H9 (cell line): ENCODE data around the gene G3BP2. TPM values are rescaled to one million over a fixed set of nuclear protein-coding genes. Genes with fewer than 3 reads are reported as not detected.
A peak's percentile ranks its signal among the peaks of the same experiment; 100 is the strongest.

ENCODE experiments used
- DNase-seq: peaks from one replicate; pipeline ENCODE4 v3.0.0-alpha.2; 2017
- H2AFZ ChIP-seq: one replicate; pipeline ENCODE4 v1.6.1; 2013; ENCODE audit warnings: mild to moderate bottlenecking, low read length, control low read depth, moderate library complexity
- H2AK5ac ChIP-seq: 2 replicates; pipeline ENCODE4 v1.6.1; 2013; ENCODE audit warnings: low read length, control low read depth, mixed read lengths; ENCODE audit not compliant: insufficient read length
- H2BK120ac ChIP-seq: one replicate; pipeline ENCODE4 v1.6.1; 2013; ENCODE audit warnings: low read depth, mild to moderate bottlenecking, low read length, control low read depth, inconsistent platforms; ENCODE audit not compliant: poor library complexity, severe bottlenecking
- H2BK12ac ChIP-seq: 2 replicates; pipeline ENCODE4 v1.6.1; 2013; ENCODE audit warnings: low read length, control low read depth, mixed read lengths, low read depth; ENCODE audit not compliant: insufficient read length
- H2BK15ac ChIP-seq: 2 replicates; pipeline ENCODE4 v1.6.1; 2013; ENCODE audit warnings: low read depth, low read length, control low read depth
- H2BK20ac ChIP-seq: one replicate; pipeline ENCODE4 v1.6.1; 2013; ENCODE audit warnings: low read depth, mild to moderate bottlenecking, low read length, control low read depth, inconsistent platforms; ENCODE audit not compliant: poor library complexity, severe bottlenecking
- H2BK5ac ChIP-seq: 2 replicates; pipeline ENCODE4 v1.6.1; 2013; ENCODE audit warnings: low read length, control low read depth, mixed read lengths; ENCODE audit not compliant: insufficient read length
- H3K14ac ChIP-seq: 2 replicates; pipeline ENCODE4 v1.6.1; 2013; ENCODE audit warnings: low read length, control low read depth; ENCODE audit not compliant: insufficient read depth
- H3K18ac ChIP-seq: 2 replicates; pipeline ENCODE4 v1.6.1; 2013; ENCODE audit warnings: low read depth, mild to moderate bottlenecking, mixed read lengths, low read length, control low read depth; ENCODE audit not compliant: insufficient read length
- H3K23ac ChIP-seq: 2 replicates; pipeline ENCODE4 v1.6.1; 2013; ENCODE audit warnings: low read length, control low read depth, mixed read lengths, low read depth; ENCODE audit not compliant: insufficient read length
- H3K23me2 ChIP-seq: 2 replicates; pipeline ENCODE4 v1.6.1; 2013; ENCODE audit warnings: low read depth, mild to moderate bottlenecking, mixed read lengths, low read length, control low read depth; ENCODE audit not compliant: insufficient read length, poor library complexity, severe bottlenecking
- H3K27ac ChIP-seq: 2 replicates; pipeline ENCODE4 v1.5.1; 2013; ENCODE audit warnings: low read length, control low read depth, mixed read lengths, low read depth; ENCODE audit not compliant: insufficient read length
- H3K27me3 ChIP-seq: 2 replicates; pipeline ENCODE4 v1.6.1; 2013; ENCODE audit warnings: low read length, control low read depth, inconsistent platforms; ENCODE audit not compliant: insufficient read depth
- H3K4ac ChIP-seq: 2 replicates; pipeline ENCODE4 v1.6.1; 2013; ENCODE audit warnings: low read depth, mild to moderate bottlenecking, control low read depth, inconsistent platforms, low read length, moderate library complexity
- H3K4me1 ChIP-seq: 2 replicates; pipeline ENCODE4 v1.6.1; 2013; ENCODE audit warnings: low read length, control low read depth, inconsistent platforms; ENCODE audit not compliant: insufficient read depth
- H3K4me2 ChIP-seq: 2 replicates; pipeline ENCODE4 v1.6.1; 2013; ENCODE audit warnings: low read length, control low read depth, mixed read lengths; ENCODE audit not compliant: insufficient read length, insufficient read depth
- H3K56ac ChIP-seq: 2 replicates; pipeline ENCODE4 v1.6.1; 2013; ENCODE audit warnings: low read depth, mild to moderate bottlenecking, mixed read lengths, low read length, control low read depth; ENCODE audit not compliant: insufficient read length
- H3K79me1 ChIP-seq: 2 replicates; pipeline ENCODE4 v1.6.1; 2013; ENCODE audit warnings: low read depth, mild to moderate bottlenecking, moderate library complexity, low read length, control low read depth, inconsistent platforms; ENCODE audit not compliant: insufficient read depth, poor library complexity, severe bottlenecking
- H3K79me2 ChIP-seq: 2 replicates; pipeline ENCODE4 v1.6.1; 2013; ENCODE audit warnings: low read length, control low read depth, inconsistent platforms; ENCODE audit not compliant: insufficient read depth
- H3K9ac ChIP-seq: 2 replicates; pipeline ENCODE4 v1.6.1; 2013; ENCODE audit warnings: low read length, control low read depth, mixed read lengths; ENCODE audit not compliant: insufficient read length; ENCODE audit errors: extremely low read depth
- H3K9me3 ChIP-seq: one replicate; pipeline ENCODE4 v1.6.1; 2013; ENCODE audit warnings: low read depth, low read length, inconsistent platforms; ENCODE audit not compliant: control insufficient read depth
- H3T11ph ChIP-seq: one replicate; pipeline ENCODE4 v1.6.1; 2013; ENCODE audit warnings: mild to moderate bottlenecking, low read length, control low read depth, inconsistent platforms
- H4K20me1 ChIP-seq: one replicate; pipeline ENCODE4 v1.6.1; 2013; ENCODE audit not compliant: control insufficient read depth, insufficient read length, insufficient read depth
- H4K5ac ChIP-seq: 2 replicates; pipeline ENCODE4 v1.6.1; 2013; ENCODE audit warnings: low read depth, mild to moderate bottlenecking, mixed read lengths, low read length, control low read depth; ENCODE audit not compliant: insufficient read length
- H4K8ac ChIP-seq: replicated peaks from 2 replicates; pipeline ENCODE4 v1.6.1; 2013; ENCODE audit warnings: low read length, control low read depth, mixed read lengths, low read depth; ENCODE audit not compliant: insufficient read length
- H4K91ac ChIP-seq: 2 replicates; pipeline ENCODE4 v1.6.1; 2013; ENCODE audit warnings: low read depth, mild to moderate bottlenecking, moderate library complexity, mixed read lengths, low read length, control low read depth; ENCODE audit not compliant: insufficient read length
- H3K27ac Mint-ChIP-seq, 3 experiments: 2 replicates in 2 of 3; 3 replicates in 1 of 3; pipeline ENCODE4 v1.8.0; 2020 to 2021; ENCODE audit warnings: mixed read lengths in 3 of 3, mild to moderate bottlenecking in 1 of 3, moderate library complexity in 1 of 3
- H3K27me3 Mint-ChIP-seq: 2 replicates; pipeline ENCODE4 v1.8.0; 2021; ENCODE audit warnings: low read depth, mild to moderate bottlenecking, moderate library complexity, mixed read lengths
- H3K36me3 Mint-ChIP-seq, 3 experiments: 2 replicates in 2 of 3; 3 replicates in 1 of 3; pipeline ENCODE4 v1.8.0; 2020 to 2021; ENCODE audit warnings: low read depth in 3 of 3, mixed read lengths in 3 of 3; ENCODE audit not compliant: insufficient read depth in 1 of 3
- H3K4me1 Mint-ChIP-seq, 2 experiments: 2 replicates each; pipeline ENCODE4 v1.8.0; 2020; ENCODE audit warnings: mixed read lengths in 2 of 2
- H3K4me3 Mint-ChIP-seq, 2 experiments: 2 replicates in 1 of 2; 3 replicates in 1 of 2; pipeline ENCODE4 v1.8.0; 2020 to 2021; ENCODE audit warnings: mild to moderate bottlenecking in 2 of 2, mixed read lengths in 2 of 2, moderate library complexity in 1 of 2
- H3K9me3 Mint-ChIP-seq, 2 experiments: 2 replicates in 1 of 2; 3 replicates in 1 of 2; pipeline ENCODE4 v1.8.0; 2020; ENCODE audit warnings: mild to moderate bottlenecking in 2 of 2, mixed read lengths in 2 of 2, moderate library complexity in 1 of 2
- CTCF ChIP-seq: fragments of 200-600 bp; sonication (generic); conservative IDR thresholded peaks from 3 replicates; pipeline ENCODE4 v1.8.0; 2021; ENCODE audit warnings: antibody characterized with exemption, mild to moderate bottlenecking
- WGBS: extraction: QIAGEN DNeasy Blood & Tissue Kit; methylation state at CpG from one replicate; pipeline ENCODE4 v1.1.7; 2013; ENCODE audit warnings: missing lambda C conversion rate, low lambda C conversion rate, mixed read lengths; ENCODE audit not compliant: insufficient read length; ENCODE audit errors: extremely low coverage; 5-methylcytosine and 5-hydroxymethylcytosine counted together
- total RNA-seq: library from RNA; stranded (reverse); gene quantifications from 2 replicates; pipeline ENCODE4 v1.2.1, GENCODE V29; 2021

Gene G3BP2
- total RNA-seq, 1 experiment from 2014 or later, result 405 TPM

GRCh38 chr4:75644095-75644494 is 29.1 kb downstream of the G3BP2 start:
- H3K27me3 Mint-ChIP-seq, result no peaks in the 10 kb centered on the region
- peak overlapping the region in 1 of 3 experiments; percentile 89; a peak in 2 of 7 replicates for H3K27ac Mint-ChIP-seq

More at GRCh38 chr4:75644095-75644494, 29.1 kb downstream of the G3BP2 start:
- no peak overlapping the region for H2BK20ac ChIP-seq
- no peak overlapping the region for H3K56ac ChIP-seq
- no peaks in the 10 kb centered on the region for H3K79me1 ChIP-seq
- no peak overlapping the region for H2BK12ac ChIP-seq
- no peak overlapping the region for H2BK120ac ChIP-seq
- no peaks in the 10 kb centered on the region for H3K23me2 ChIP-seq
- no peak overlapping the region for H4K91ac ChIP-seq
- H3K4me2 ChIP-seq, result no peak overlapping the region
- no peak overlapping the region for H3K14ac ChIP-seq
- H3K23ac ChIP-seq, result no peak overlapping the region
- Mint-ChIP-seq H3K4me1 (no peaks in the 10 kb centered on the region), H3K36me3 (peaks cover 38 to 75% (median 68%) of the 10 kb centered on the region in 3 experiments), H3K9me3 (no peaks in the 10 kb centered on the region), H3K4me3 (no peak overlapping the region)
- TF ChIP-seq CTCF, result no peak
- H3K9me3 ChIP-seq, result no peaks in the 10 kb centered on the region
- no peaks in the 10 kb centered on the region for H4K20me1 ChIP-seq
- H2AK5ac ChIP-seq, result no peak overlapping the region
- H3K18ac ChIP-seq, result no peak overlapping the region
- H3K4ac ChIP-seq, result no peak overlapping the region
- no peak overlapping the region for H4K5ac ChIP-seq
- no peak overlapping the region for H2BK15ac ChIP-seq
- H3K79me2 ChIP-seq, result no peaks in the 10 kb centered on the region
- no peak overlapping the region for H3K27ac ChIP-seq
- H3K4me1 ChIP-seq, result no peaks in the 10 kb centered on the region
- no peak overlapping the region for H3T11ph ChIP-seq
- H3K9ac ChIP-seq, result no peak overlapping the region
- no peak for DNase-seq
- no peaks in the 10 kb centered on the region for H3K27me3 ChIP-seq
- no CpG with 5 or more reads among the region's 4 CpGs for WGBS
- no peak overlapping the region for H2AFZ ChIP-seq
- no peak overlapping the region for H2BK5ac ChIP-seq
- H4K8ac ChIP-seq, result no peak overlapping the region
